ENCODE measurements around the gene SYT9.

The SYT9 gene

GRCh38 chr11:7471071-7471470, 219.4 kb downstream of the SYT9 start:
- DNase-seq (ENCODE audit: low read depth) = no peak
- H3K4me3 ChIP-seq (ENCODE audit: low read depth, low read length) = no peak overlapping the region
- TF ChIP-seq CTCF (IDR thresholded peaks at IDR 0.05; ENCODE audit: insufficient read depth, low read depth, low read length, missing control alignments) = no peak

- peak; percentile 80 for DNase-seq (ENCODE audit: low read depth)
- no peak for TF ChIP-seq CTCF (IDR thresholded peaks at IDR 0.05; ENCODE audit: insufficient read depth, low read depth, low read length, missing control alignments)
- H3K4me3 ChIP-seq (ENCODE audit: low read depth, low read length) = no peak overlapping the region
Measured at GRCh38 chr11:7473717-7474116, 222.0 kb downstream of the SYT9 start.

- TF ChIP-seq CTCF (IDR thresholded peaks at IDR 0.05; ENCODE audit: insufficient read depth, low read depth, low read length, missing control alignments) = no peak
- no peak for DNase-seq (ENCODE audit: low read depth)
- no peak overlapping the region for H3K4me3 ChIP-seq (ENCODE audit: low read depth, low read length)
Measured at GRCh38 chr11:7480113-7480512, 228.4 kb downstream of the SYT9 start.

GRCh38 chr11:7484131-7484530, 232.4 kb downstream of the SYT9 start:
- DNase-seq (ENCODE audit: low read depth) = no peak
- no peak overlapping the region for H3K4me3 ChIP-seq (ENCODE audit: low read depth, low read length)
- TF ChIP-seq CTCF (IDR thresholded peaks at IDR 0.05; ENCODE audit: insufficient read depth, low read depth, low read length, missing control alignments) = no peak

- DNase-seq (ENCODE audit: low read depth) = no peak
- no peak overlapping the region for H3K4me3 ChIP-seq (ENCODE audit: low read depth, low read length)
- no peak for TF ChIP-seq CTCF (IDR thresholded peaks at IDR 0.05; ENCODE audit: insufficient read depth, low read depth, low read length, missing control alignments)
Measured at GRCh38 chr11:7484645-7485044, 232.9 kb downstream of the SYT9 start.

- TF ChIP-seq CTCF (IDR thresholded peaks at IDR 0.05; ENCODE audit: insufficient read depth, low read depth, low read length, missing control alignments) = no peak
- no peak within 1 kb of the TSS for H3K4me3 ChIP-seq (ENCODE audit: low read depth, low read length)
- DNase-seq (ENCODE audit: low read depth) = no peak
Measured at GRCh38 chr11:7485186-7486097, 233.7 kb downstream of the SYT9 start, which contains the start of gene OLFML1. Gene OLFML1, plus strand, starts transcription at chr11:7485506. Its CDS starts 370 bp downstream, at chr11:7485876.
